Lower leg skin (tissue), 4 donors: Measurements from ENCODE around the gene PTHLH. TPM values are rescaled to one million over a fixed set of nuclear protein-coding genes. Genes with fewer than 3 reads are reported as not detected.

ENCODE experiments used
- DNase-seq, 2 donors: peaks; one replicate each; pipeline ENCODE4 v3.0.0-alpha.2; 2019; ENCODE audit warnings: low spot score in 2 of 2
- H3K4me3 ChIP-seq: fragments of 200-600 bp; sonication (generic); 2 replicates; pipeline ENCODE4 v1.5.1; 2017; ENCODE audit warnings: mild to moderate bottlenecking, low read depth; ENCODE audit not compliant: poor library complexity, severe bottlenecking
- POLR2A ChIP-seq, 2 donors: fragments of 450-650 bp; IDR thresholded peaks; one replicate each; pipeline ENCODE4 v1.6.1; 2016 to 2017; ENCODE audit warnings: antibody characterized with exemption in 2 of 2, mild to moderate bottlenecking in 1 of 2, moderate library complexity in 1 of 2
- WGBS, 2 donors: methylation state at CpG; one replicate each; pipeline ENCODE4 v1.1.5; 2018; 5-methylcytosine and 5-hydroxymethylcytosine counted together
- intact Hi-C: fragments of 100-400 bp; cut with DNase I; formaldehyde crosslinking; loops from one replicate; pipeline ENCODE4 v1.15.0; 2023; ENCODE audit warnings: low total_unique reads
- total RNA-seq, 4 donors: library from RNA; depleted of rRNA; stranded (reverse); fragments of >200 nt; gene quantifications; one replicate each; pipeline ENCODE4 v1.1.0, GENCODE V29; 2016
- TF ChIP-seq, protein P1 (sequence below), 3 donors: fragments of 450-650 bp; IDR thresholded peaks; one replicate each; pipeline ENCODE4 v1.5.1; 2016; ENCODE audit warnings: antibody characterized with exemption in 3 of 3, mild to moderate bottlenecking in 3 of 3, moderate library complexity in 2 of 3

PTHLH gene
- total RNA-seq, 4 donors from 2014 or later, result 1.4 to 3.0 (median 2.1) TPM

DNA sequence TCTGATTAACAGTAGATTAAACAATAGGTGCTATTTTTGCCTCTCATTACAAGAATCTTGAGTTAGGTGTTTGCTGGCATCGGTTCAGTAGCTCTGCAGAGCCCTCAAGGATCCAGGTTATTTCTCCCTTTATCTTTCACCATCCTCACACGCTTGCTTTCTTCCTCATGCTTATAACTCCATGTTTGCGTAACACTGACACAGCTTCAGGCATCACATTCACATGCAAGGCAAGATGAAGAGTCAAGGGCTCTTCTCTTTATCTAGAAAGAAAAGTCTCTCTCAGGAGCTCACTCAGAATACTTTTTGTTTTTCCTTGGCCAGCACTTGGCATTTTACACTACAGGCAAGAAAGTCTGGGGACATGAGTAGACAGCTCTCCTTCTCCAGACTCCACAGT is 24.2 kb upstream of the PTHLH start:
- no peak for DNase-seq
- H3K4me3 ChIP-seq, result no peak overlapping the region
- TF ChIP-seq, protein P1, sequence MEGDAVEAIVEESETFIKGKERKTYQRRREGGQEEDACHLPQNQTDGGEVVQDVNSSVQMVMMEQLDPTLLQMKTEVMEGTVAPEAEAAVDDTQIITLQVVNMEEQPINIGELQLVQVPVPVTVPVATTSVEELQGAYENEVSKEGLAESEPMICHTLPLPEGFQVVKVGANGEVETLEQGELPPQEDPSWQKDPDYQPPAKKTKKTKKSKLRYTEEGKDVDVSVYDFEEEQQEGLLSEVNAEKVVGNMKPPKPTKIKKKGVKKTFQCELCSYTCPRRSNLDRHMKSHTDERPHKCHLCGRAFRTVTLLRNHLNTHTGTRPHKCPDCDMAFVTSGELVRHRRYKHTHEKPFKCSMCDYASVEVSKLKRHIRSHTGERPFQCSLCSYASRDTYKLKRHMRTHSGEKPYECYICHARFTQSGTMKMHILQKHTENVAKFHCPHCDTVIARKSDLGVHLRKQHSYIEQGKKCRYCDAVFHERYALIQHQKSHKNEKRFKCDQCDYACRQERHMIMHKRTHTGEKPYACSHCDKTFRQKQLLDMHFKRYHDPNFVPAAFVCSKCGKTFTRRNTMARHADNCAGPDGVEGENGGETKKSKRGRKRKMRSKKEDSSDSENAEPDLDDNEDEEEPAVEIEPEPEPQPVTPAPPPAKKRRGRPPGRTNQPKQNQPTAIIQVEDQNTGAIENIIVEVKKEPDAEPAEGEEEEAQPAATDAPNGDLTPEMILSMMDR (IDR thresholded peaks at IDR 0.05), result no peak
- TF ChIP-seq POLR2A (IDR thresholded peaks at IDR 0.05), result no peak
- 80 to 83% methylated on average over 3 of the region's 3 CpGs for WGBS, 2 donors
- intact Hi-C loops, result no loop called here

DNA sequence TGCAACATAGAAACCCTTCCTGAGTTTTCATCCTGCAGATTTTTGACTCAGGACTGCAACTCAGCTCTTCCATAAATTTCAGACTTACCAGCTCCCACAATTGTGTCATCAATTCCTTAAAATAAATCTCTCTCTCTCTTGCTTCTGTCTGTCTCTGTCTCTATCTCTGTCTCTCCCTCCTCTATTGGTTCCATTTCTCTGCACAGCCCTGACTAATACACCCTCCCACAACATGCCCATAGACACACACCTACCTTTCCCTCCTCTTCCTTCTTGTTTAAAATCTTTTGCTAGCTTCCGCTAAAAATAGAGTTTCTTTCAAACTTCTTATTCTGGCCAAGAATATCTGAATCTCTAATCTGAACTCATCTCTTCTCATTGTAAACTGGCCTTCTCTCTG is 22.9 kb upstream of the PTHLH start:
- H3K4me3 ChIP-seq, result no peak overlapping the region
- WGBS, 2 donors, result 94 to 100% methylated on average over 1 of the region's 1 CpG
- DNase-seq, result no peak
- intact Hi-C loops, result no loop called here
- TF ChIP-seq, protein P1 (IDR thresholded peaks at IDR 0.05), result no peak
- TF ChIP-seq POLR2A (IDR thresholded peaks at IDR 0.05), result no peak

DNA sequence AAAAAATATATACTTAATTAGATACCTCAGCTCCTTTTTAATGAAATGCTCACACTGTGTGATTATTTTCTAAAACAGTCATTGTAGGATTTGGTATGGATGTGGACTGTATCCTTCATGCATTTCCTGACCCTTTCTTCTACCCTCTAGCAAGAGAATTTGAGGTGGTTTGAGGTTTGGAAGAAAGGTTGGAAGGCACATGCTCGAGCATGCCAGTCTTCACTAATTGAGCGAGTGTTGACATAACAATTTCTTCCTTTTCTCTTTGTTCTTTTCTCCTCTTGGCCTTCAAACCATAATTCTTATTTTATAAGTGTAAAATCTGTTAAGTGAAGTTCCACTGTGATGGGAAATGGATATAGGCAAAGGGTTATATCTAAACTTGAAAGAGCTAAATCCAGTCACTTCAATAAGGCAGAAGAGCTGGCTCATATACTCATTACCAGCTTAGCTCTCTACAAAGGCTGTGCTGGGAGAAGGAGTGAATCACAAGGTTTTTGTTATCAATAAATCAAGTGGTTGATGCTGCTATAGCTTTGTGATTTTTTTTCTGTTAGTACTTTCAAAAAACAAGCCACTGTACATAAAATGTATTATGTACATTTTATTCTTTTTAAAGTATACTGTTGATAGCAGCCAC is 16.2 kb upstream of the PTHLH start:
- WGBS, 2 donors, result 71 to 78% methylated on average over 2 of the region's 2 CpGs

DNA sequence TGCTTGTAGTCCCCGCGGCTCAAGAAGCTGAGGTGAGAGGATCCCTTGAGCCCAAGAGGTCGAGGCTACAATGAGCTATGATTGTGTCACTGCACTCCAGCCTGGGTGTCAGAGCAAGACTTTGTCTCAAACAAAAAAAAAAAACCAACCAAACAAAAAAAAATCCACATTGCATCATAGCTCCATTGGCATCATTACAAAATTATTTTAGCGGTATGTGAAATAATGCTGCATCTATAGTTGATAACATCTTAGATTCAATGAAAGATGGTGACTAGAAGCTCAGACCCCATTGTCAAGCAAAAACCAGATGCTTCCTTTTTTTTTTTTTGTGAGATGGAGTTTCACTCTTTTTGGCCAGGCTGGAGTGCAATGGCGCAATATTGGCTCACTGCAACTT is 14.8 kb upstream of the PTHLH start:
- intact Hi-C loops, result no loop called here
- TF ChIP-seq, protein P1 (IDR thresholded peaks at IDR 0.05), result no peak
- no peak for TF ChIP-seq POLR2A (IDR thresholded peaks at IDR 0.05)
- no peak overlapping the region for H3K4me3 ChIP-seq
- no peak for DNase-seq
- 71 to 75% methylated on average over 5 of the region's 5 CpGs for WGBS, 2 donors

More for the DNA sequence above, 16.2 kb upstream of the PTHLH start:
- no peak overlapping the region for H3K4me3 ChIP-seq
- TF ChIP-seq, protein P1 (IDR thresholded peaks at IDR 0.05), result no peak
- no peak for TF ChIP-seq POLR2A (IDR thresholded peaks at IDR 0.05)
- intact Hi-C loops, result no loop called here
- DNase-seq, result no peak

DNA sequence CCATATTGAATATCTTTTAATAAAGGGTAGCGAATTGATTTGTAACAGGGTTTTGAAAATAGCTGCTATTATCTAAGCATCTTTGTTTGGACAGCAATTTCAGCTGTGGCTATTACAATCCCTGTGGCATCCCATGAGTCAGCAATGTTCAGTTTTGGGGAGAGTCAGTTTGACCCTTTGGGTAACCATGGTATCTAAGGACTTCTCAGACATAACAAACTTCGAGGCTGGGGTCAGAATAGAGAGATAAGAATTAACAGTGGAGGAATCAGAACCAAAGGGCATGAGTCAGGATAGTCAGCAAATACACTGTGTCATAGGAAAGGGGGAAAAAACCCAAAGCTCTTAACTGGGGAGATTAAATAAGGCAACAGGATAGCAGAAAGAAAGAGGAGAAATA is 11.7 kb upstream of the PTHLH start:
- DNase-seq, result no peak
- 79 to 82% methylated on average over 2 of the region's 2 CpGs for WGBS, 2 donors
- H3K4me3 ChIP-seq, result no peak overlapping the region
- no peak for TF ChIP-seq POLR2A (IDR thresholded peaks at IDR 0.05)
- TF ChIP-seq, protein P1 (IDR thresholded peaks at IDR 0.05), result no peak
- intact Hi-C loops, result no loop called here

DNA sequence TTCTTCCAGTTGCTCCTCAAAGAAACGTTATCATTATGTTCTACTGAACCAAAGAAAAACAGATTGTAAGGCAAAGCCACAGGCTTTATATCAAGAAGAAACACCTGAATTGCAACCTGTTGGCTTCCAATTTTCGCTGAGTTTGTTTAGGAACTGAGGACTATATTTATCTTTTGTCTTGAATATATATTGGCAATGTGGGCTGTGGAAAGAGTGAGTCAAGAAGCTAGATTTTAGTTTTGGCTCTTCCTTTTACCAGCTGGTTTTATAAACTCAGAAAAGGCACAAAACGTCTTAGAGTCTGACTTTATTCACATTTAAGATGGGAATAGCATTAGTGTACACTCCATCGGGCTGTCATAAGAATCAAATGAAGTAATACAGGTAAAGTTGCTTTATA is 10.4 kb upstream of the PTHLH start:
- TF ChIP-seq, protein P1 (IDR thresholded peaks at IDR 0.05), result no peak
- TF ChIP-seq POLR2A (IDR thresholded peaks at IDR 0.05), result no peak

More for the DNA sequence above, 10.4 kb upstream of the PTHLH start:
- DNase-seq, result no peak
- no peak overlapping the region for H3K4me3 ChIP-seq
- whole genome bisulfite sequencing, 2 donors, result 62 to 68% methylated on average over 4 of the region's 4 CpGs
- intact Hi-C loops, result no loop called here
